Suppressor macrophage (primary cell): ENCODE measurements around the gene TARBP2.
A peak's percentile ranks its signal among the peaks of the same experiment; 100 is the strongest.

Experiments
- DNase-seq, 4 experiments: peaks; one replicate each; pipeline ENCODE4 v3.0.0-alpha.2; 2020 to 2022

Gene TARBP2

GRCh38 chr12:53495903-53496751 is 5.0 kb upstream of the TARBP2 start:
- peak; percentile 62 to 83 (median 78) for DNase-seq

GRCh38 chr12:53496752-53497032 is 4.4 kb upstream of the TARBP2 start:
- no peak for DNase-seq

- DNase-seq: no peak
These were observed 3.6 kb upstream of the TARBP2 start for GRCh38 chr12:53497461-53497860.

- DNase-seq: no peak
These were observed 2.9 kb upstream of the TARBP2 start for GRCh38 chr12:53498235-53498630.

- DNase-seq: peak; percentile 26 to 75 (median 56)
These were observed 1.6 kb upstream of the TARBP2 start, which contains the start of gene MAP3K12 for GRCh38 chr12:53499266-53500141. TSS of gene MAP3K12 (minus strand) at chr12:53499458. CDS start at chr12:53487391, 12,067 bp downstream.

GRCh38 chr12:53500142-53500775 is 824 bp upstream of the TARBP2 start:
- DNase-seq: peak; percentile 84 to 93 (median 88)

GRCh38 chr12:53501615-53502181 is 615 bp downstream of the TARBP2 start:
- DNase-seq: no peak

- no peak for DNase-seq
These were observed 1.2 kb downstream of the TARBP2 start for GRCh38 chr12:53502331-53502730.

GRCh38 chr12:53502983-53503728 is 2.1 kb downstream of the TARBP2 start:
- DNase-seq: no peak

- no peak for DNase-seq
These were observed 3.2 kb downstream of the TARBP2 start for GRCh38 chr12:53504004-53504920.

- DNase-seq: peak; percentile 26 to 61 (median 46)
These were observed 4.0 kb downstream of the TARBP2 start for GRCh38 chr12:53505086-53505485.

- no peak for DNase-seq
These were observed 4.7 kb downstream of the TARBP2 start for GRCh38 chr12:53505555-53506449.

GRCh38 chr12:53506450-53506785 is 5.3 kb downstream of the TARBP2 start:
- DNase-seq: no peak

GRCh38 chr12:53506881-53507602 is 6.0 kb downstream of the TARBP2 start, which contains the start of gene NPFF:
TSS of gene NPFF (minus strand) at chr12:53507484. CDS start at chr12:53507474, 10 bp downstream.
- DNase-seq: no peak

GRCh38 chr12:53507603-53507885 is 6.5 kb downstream of the TARBP2 start:
- no peak for DNase-seq

- peak; percentile 90 to 95 (median 92) for DNase-seq
These were observed 7.6 kb downstream of the TARBP2 start for GRCh38 chr12:53508534-53509170.

GRCh38 chr12:53510181-53510812 is 9.2 kb downstream of the TARBP2 start:
- DNase-seq: no peak

- no peak for DNase-seq
These were observed 12.8 kb downstream of the TARBP2 start for GRCh38 chr12:53513712-53514410.
